NCI-H2227 (cell line): ENCODE measurements around the gene XXYLT1.
"Not testable (repeated sequence)": the region's sequence is repeated elsewhere in the genome, so short reads cannot be mapped to it uniquely, and the experiment has no call there.

ENCODE experiments used
- DNase-seq: peaks from one replicate; lab custom pipeline; 2025; ENCODE audit not compliant: unreplicated experiment; lab: John Stamatoyannopoulos, UW

The XXYLT1 gene

GRCh38 chr3:195068084-195069080, 202.6 kb downstream of the XXYLT1 start:
- no peak for DNase-seq

- DNase-seq, result no peak
Observed at GRCh38 chr3:195066441-195066841, 204.5 kb downstream of the XXYLT1 start.

GRCh38 chr3:195065864-195066185, 205.1 kb downstream of the XXYLT1 start:
- DNase-seq, result no peak

- DNase-seq, result no peak
Observed at GRCh38 chr3:195065142-195065863, 205.7 kb downstream of the XXYLT1 start.

- no peak for DNase-seq
Observed at GRCh38 chr3:195064300-195064931, 206.5 kb downstream of the XXYLT1 start.

- DNase-seq, result no peak
Observed at GRCh38 chr3:195063581-195064193, 207.3 kb downstream of the XXYLT1 start.

GRCh38 chr3:195062866-195063540, 208.0 kb downstream of the XXYLT1 start:
- DNase-seq, result no peak

GRCh38 chr3:195061756-195062655, 209.0 kb downstream of the XXYLT1 start:
- DNase-seq, result no peak

GRCh38 chr3:195060531-195061291, 210.2 kb downstream of the XXYLT1 start:
- DNase-seq, result no peak

GRCh38 chr3:195060217-195060481, 210.8 kb downstream of the XXYLT1 start:
- no peak for DNase-seq

- DNase-seq, result no peak
Observed at GRCh38 chr3:195059471-195060216, 211.3 kb downstream of the XXYLT1 start.

- DNase-seq, result no peak
Observed at GRCh38 chr3:195059006-195059350, 212.0 kb downstream of the XXYLT1 start.

GRCh38 chr3:195058336-195059005, 212.5 kb downstream of the XXYLT1 start:
- no peak for DNase-seq

GRCh38 chr3:195057716-195058115, 213.2 kb downstream of the XXYLT1 start:
- no peak for DNase-seq

- DNase-seq, result peak; percentile 33
Observed at GRCh38 chr3:195056506-195056905, 214.5 kb downstream of the XXYLT1 start.

- DNase-seq, result no peak
Observed at GRCh38 chr3:195054311-195054710, 216.6 kb downstream of the XXYLT1 start.

GRCh38 chr3:195052939-195053338, 218.0 kb downstream of the XXYLT1 start:
- no peak for DNase-seq

- not testable (repeated sequence) for DNase-seq
Observed at GRCh38 chr3:195050296-195050695, 220.7 kb downstream of the XXYLT1 start.
